Lower leg skin (tissue), 4 donors: ENCODE measurements around the gene TSPOAP1. TPM values are rescaled to one million over a fixed set of nuclear protein-coding genes. Genes with fewer than 3 reads are reported as not detected.
"Not testable (repeated sequence)": the region's sequence is repeated elsewhere in the genome, so short reads cannot be mapped to it uniquely, and the experiment has no call there.

Experiments used
- DNase-seq, 2 donors: peaks; one replicate each; pipeline ENCODE4 v3.0.0-alpha.2; 2019; ENCODE audit warnings: low spot score in 2 of 2
- H3K4me3 ChIP-seq: fragments of 200-600 bp; sonication (generic); 2 replicates; pipeline ENCODE4 v1.5.1; 2017; ENCODE audit warnings: mild to moderate bottlenecking, low read depth; ENCODE audit not compliant: poor library complexity, severe bottlenecking
- POLR2A ChIP-seq, 2 donors: fragments of 450-650 bp; IDR thresholded peaks; one replicate each; pipeline ENCODE4 v1.6.1; 2016 to 2017; ENCODE audit warnings: antibody characterized with exemption in 2 of 2, mild to moderate bottlenecking in 1 of 2, moderate library complexity in 1 of 2
- WGBS, 2 donors: methylation state at CpG; one replicate each; pipeline ENCODE4 v1.1.5; 2018; 5-methylcytosine and 5-hydroxymethylcytosine counted together
- intact Hi-C: fragments of 100-400 bp; cut with DNase I; formaldehyde crosslinking; loops from one replicate; pipeline ENCODE4 v1.15.0; 2023; ENCODE audit warnings: low total_unique reads
- total RNA-seq, 4 donors: library from RNA; depleted of rRNA; stranded (reverse); fragments of >200 nt; gene quantifications; one replicate each; pipeline ENCODE4 v1.1.0, GENCODE V29; 2016
- TF ChIP-seq, protein P1 (sequence below), 3 donors: fragments of 450-650 bp; IDR thresholded peaks; one replicate each; pipeline ENCODE4 v1.5.1; 2016; ENCODE audit warnings: antibody characterized with exemption in 3 of 3, mild to moderate bottlenecking in 3 of 3, moderate library complexity in 2 of 3

Gene TSPOAP1
- total RNA-seq, 4 donors from 2014 or later, result 8.2 to 18.3 (median 8.8) TPM

DNA sequence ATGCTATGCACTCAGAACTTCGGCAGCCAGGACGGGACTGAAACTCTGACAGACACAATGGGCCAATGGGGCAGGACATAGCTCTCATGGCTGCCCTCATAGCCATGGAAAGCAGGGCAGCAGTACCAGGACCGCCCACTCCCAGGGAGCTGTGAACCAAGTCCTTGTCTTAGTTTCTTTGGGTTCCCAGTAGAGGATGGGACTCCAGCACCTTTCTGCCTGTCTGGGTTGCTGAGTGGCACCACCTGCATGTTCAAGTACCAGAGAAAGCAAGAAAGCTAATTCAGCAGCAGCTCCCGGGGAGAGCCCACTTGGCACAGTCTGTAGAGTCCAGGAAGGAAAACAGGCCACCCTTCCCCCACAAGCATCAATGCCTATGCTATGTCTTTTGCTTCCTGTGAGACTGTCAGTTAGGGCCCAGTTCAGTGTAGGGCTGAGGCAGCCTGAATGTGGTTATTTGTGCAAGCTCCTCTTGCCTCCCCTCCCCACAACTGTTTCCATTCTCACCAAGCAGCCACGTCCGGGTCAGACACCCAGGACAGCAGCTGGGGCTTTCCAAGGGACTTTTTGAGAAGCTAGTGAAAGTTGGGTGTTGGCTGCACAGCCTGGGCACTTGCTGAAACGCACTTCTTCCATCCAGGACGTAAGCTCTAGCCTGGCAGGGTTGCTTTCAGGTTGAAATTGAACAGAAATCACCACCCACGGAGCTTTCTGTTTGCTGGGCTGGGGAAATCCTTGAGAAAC lies 15.6 kb upstream of the TSPOAP1 start:
- H3K4me3 ChIP-seq, result no peak overlapping the region
- no peak for DNase-seq
- TF ChIP-seq, protein P1, sequence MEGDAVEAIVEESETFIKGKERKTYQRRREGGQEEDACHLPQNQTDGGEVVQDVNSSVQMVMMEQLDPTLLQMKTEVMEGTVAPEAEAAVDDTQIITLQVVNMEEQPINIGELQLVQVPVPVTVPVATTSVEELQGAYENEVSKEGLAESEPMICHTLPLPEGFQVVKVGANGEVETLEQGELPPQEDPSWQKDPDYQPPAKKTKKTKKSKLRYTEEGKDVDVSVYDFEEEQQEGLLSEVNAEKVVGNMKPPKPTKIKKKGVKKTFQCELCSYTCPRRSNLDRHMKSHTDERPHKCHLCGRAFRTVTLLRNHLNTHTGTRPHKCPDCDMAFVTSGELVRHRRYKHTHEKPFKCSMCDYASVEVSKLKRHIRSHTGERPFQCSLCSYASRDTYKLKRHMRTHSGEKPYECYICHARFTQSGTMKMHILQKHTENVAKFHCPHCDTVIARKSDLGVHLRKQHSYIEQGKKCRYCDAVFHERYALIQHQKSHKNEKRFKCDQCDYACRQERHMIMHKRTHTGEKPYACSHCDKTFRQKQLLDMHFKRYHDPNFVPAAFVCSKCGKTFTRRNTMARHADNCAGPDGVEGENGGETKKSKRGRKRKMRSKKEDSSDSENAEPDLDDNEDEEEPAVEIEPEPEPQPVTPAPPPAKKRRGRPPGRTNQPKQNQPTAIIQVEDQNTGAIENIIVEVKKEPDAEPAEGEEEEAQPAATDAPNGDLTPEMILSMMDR (IDR thresholded peaks at IDR 0.05), result no peak
- TF ChIP-seq POLR2A (IDR thresholded peaks at IDR 0.05), result no peak
- WGBS, 2 donors, result 37 to 39% methylated on average over 8 to 9 of the region's 9 CpGs
- intact Hi-C loops, result no loop called here

DNA sequence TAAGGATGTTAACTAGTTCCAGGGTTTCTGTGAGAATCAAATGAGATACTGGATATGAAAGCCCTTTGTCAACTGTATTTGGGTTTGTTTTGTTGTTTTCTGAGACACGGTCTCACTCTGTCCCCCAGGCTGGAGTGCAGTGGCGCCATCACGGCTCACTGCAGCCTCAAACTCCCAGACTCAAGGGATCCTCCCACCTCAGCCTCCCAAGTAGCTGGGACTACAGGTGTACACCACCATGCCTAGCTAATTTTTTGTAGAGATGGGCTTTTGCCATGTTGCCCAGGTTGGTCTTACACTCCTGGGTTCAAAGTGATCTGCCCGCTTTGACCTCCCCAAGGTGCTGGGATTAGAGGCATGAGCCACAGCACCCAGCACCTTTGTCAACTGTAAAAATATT lies 14.5 kb upstream of the TSPOAP1 start:
- no peak overlapping the region for H3K4me3 ChIP-seq
- TF ChIP-seq, protein P1 (IDR thresholded peaks at IDR 0.05), result no peak
- TF ChIP-seq POLR2A (IDR thresholded peaks at IDR 0.05), result no peak
- DNase-seq, result no peak
- intact Hi-C loops, result no loop called here
- 86 to 92% methylated on average over 4 of the region's 4 CpGs for WGBS, 2 donors

DNA sequence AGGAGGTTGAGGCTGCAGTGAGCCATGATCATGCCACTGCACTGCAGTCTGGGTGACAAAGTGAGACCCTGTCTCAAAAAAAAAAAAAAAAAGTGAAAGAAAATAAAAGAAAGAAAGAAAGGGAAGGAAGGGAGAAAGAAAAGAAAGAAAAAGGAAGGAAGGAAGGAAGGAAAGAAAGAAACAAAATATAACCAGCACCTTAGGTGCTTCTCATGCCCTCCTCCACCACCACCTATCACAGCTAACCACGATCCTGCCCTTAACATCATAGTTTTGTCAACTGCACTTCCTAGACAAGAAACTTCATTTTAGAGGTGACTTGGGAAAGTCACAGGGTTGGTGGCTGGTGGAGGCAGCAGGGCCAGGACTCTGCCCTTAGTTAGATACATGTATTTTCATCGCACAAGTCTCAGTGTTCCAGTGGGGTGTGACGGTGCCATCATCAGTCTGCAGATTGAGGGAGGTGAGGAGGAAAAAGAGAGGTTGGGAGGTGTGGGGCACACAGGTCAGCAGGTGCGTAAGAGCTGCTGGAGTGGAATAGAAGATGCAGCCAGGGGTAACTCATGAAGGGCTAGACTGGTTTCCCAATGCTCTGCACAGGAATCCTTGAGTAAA lies 13.4 kb upstream of the TSPOAP1 start:
- no peak for TF ChIP-seq POLR2A (IDR thresholded peaks at IDR 0.05)
- TF ChIP-seq, protein P1 (IDR thresholded peaks at IDR 0.05), result no peak
- no peak overlapping the region for H3K4me3 ChIP-seq
- intact Hi-C loops, result no loop called here
- DNase-seq, result no peak
- 78 to 86% methylated on average over 4 of the region's 4 CpGs for WGBS, 2 donors

DNA sequence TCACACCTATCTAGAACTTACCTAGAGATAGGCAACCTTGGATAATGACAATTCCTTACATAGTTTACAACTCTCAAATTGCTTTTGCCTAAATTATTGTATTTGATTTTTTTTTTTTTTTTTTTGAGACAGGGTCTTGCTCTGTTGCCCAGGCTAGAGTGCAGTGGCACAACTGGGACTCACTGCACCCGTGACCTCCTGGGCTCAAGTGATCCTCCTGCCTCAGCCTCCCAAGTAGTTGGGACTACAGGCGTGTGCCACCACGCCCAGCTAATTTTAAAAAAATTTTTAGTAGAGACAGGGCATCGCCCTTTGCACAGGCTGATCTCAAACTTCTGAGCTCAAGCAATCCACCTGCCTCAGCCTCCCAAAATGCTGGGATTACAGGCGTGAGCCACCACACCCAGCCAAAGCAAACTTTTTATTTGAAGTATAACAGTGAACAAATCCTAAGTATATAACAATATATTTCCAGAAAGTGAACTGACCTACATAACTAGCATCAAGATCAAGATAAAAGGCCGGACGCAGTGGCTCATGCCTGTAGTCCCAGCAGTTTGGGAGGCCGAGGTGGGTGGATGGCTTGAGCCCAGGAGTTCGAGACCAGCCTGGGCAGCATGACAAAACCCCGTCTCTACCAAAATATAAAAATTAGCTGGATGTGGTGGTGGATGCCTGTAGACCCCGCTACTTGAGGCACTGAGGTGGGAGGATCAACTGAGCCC lies 12.7 kb upstream of the TSPOAP1 start:
- DNase-seq, H3K4me3 ChIP-seq, intact Hi-C loops: not testable (repeated sequence)
- 87 to 88% methylated on average over 11 of the region's 11 CpGs for WGBS, 2 donors

DNA sequence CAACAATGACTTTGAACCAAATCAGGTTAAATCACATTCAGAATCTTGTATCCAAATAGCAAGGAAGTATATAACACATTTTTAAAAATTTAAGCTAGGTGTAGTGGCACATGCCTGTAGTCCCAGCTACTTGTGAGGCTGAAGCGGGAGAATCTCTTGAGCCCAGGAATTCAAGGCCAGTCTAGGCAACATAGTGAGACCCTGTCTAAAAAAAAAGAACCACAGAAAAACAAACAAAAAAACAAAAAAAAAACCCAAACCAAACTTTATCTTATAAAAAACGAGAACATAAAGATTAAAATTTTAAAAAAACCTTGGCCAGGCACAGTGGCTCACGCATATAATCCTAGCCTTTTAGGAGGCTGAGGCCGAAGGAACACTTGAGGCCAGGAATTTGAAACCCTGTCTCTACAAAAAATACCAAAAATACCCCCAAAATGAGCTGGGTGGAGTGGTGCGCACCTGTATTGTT lies 11.8 kb upstream of the TSPOAP1 start:
- TF ChIP-seq POLR2A (IDR thresholded peaks at IDR 0.05), result no peak
- TF ChIP-seq, protein P1 (IDR thresholded peaks at IDR 0.05), result no peak
- DNase-seq, result no peak
- 86 to 89% methylated on average over 5 of the region's 5 CpGs for WGBS, 2 donors
- intact Hi-C loops, result no loop called here
- H3K4me3 ChIP-seq, result no peak overlapping the region
